NT2/D1 (cell line): ENCODE data around the gene PLCL1.

Experiments used
- DNase-seq: peaks from one replicate; pipeline ENCODE4 v3.0.0-alpha.2; 2011; ENCODE audit warnings: low read depth, low spot score
- H3K27me3 ChIP-seq: 2 replicates; pipeline ENCODE4 v1.6.0; 2011; ENCODE audit warnings: mild to moderate bottlenecking; ENCODE audit not compliant: insufficient read length, insufficient read depth
- H3K36me3 ChIP-seq: 2 replicates; pipeline ENCODE4 v1.6.1; 2011; ENCODE audit warnings: mild to moderate bottlenecking, low read length, mixed read lengths; ENCODE audit not compliant: insufficient read depth, insufficient read length
- H3K4me1 ChIP-seq: 2 replicates; pipeline ENCODE4 v1.5.1; 2011; ENCODE audit not compliant: insufficient read depth, insufficient read length
- H3K4me3 ChIP-seq: 2 replicates; pipeline ENCODE4 v1.5.1; 2011; ENCODE audit warnings: low read depth; ENCODE audit not compliant: insufficient read length
- H3K9ac ChIP-seq: 2 replicates; pipeline ENCODE4 v1.6.0; 2011; ENCODE audit warnings: low read depth; ENCODE audit not compliant: insufficient read length
- H3K9me3 ChIP-seq: 2 replicates; pipeline ENCODE4 v1.5.1; 2011; ENCODE audit warnings: mild to moderate bottlenecking, low read length; ENCODE audit not compliant: insufficient read depth
- SUZ12 ChIP-seq: IDR thresholded peaks from 2 replicates; pipeline ENCODE4 v1.6.1; 2011; ENCODE audit not compliant: insufficient read length, insufficient read depth; ENCODE audit errors: extremely low read depth
- YY1 ChIP-seq: IDR thresholded peaks from 2 replicates; pipeline ENCODE4 v1.6.1; 2011; ENCODE audit not compliant: insufficient read length, insufficient read depth
- ZNF274 ChIP-seq: IDR thresholded peaks from 2 replicates; pipeline ENCODE4 v1.6.1; 2011; ENCODE audit warnings: mild to moderate bottlenecking, low read depth, low read length

The PLCL1 gene

DNA sequence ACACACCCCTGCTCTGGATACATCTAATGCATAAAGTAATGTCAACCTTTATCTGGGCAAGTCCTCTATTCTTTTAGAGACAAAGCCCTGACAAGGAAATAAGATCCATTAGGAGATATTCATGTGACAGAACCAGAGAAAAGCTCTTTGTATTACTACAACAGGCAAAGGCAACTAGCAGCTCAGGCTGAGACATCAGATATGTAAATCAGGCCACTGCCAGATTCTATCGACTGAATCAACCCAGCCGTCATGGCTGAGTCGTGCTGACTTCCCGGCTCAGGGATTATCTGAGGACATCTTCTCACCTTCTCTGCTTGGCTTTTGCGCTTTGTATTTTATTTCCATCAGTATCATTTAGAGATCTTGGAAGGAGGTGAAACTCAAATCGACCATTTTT lies 294.5 kb downstream of the PLCL1 start:
- no peaks in the 10 kb centered on the region for H3K4me1 ChIP-seq
- no peaks in the 10 kb centered on the region for H3K36me3 ChIP-seq
- H3K27me3 ChIP-seq: no peaks in the 10 kb centered on the region
- no peaks in the 10 kb centered on the region for H3K9me3 ChIP-seq
- DNase-seq: peak; percentile 16
- no peak overlapping the region for H3K4me3 ChIP-seq
- no peak overlapping the region for H3K9ac ChIP-seq
- TF ChIP-seq YY1 (no peak), ZNF274 (no peak), SUZ12 (no peak)

DNA sequence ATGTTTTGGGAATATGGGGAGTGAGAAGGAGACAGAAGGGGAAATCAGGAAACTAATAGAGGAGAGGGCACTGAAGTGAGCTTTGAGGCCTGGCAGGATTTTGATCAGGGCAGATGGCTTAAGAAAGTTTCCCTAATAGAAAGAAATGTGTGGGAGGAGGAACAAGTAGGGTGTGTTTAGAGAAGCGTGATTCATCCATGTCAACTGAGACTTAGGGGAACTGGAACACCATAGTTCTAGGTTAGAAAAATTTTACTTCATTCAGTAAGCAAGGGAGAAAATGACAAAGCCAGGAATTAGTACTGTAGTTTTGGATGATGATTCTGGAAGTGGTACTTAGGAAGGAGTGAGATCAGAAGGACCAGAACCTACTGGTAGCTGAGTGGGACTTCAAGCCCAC lies 296.0 kb downstream of the PLCL1 start:
- Histone ChIP-seq H3K9me3 (no peaks in the 10 kb centered on the region), H3K27me3 (no peaks in the 10 kb centered on the region), H3K9ac (no peak overlapping the region), H3K4me1 (no peaks in the 10 kb centered on the region), H3K4me3 (no peak overlapping the region), H3K36me3 (no peaks in the 10 kb centered on the region)
- no peak for TF ChIP-seq YY1
- no peak for TF ChIP-seq SUZ12
- TF ChIP-seq ZNF274: no peak
- no peak for DNase-seq

DNA sequence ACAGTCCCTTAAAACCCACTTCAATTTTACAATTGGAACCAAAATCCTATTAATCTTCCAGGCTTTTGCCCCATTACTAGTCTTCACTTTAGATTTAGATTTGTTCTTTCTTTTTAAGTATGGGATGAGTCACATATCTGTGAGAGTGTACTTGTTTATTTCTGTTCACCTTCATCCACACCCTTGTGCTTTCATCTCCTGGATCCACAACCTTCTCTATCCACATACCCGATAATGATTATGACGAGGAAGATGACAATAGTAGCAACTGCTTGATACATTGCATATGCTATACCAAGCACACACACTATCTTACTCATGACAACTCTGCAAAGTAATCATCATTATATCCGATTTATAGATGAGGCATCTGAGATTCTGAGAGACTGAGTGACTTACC lies 297.3 kb downstream of the PLCL1 start:
- no peak overlapping the region for H3K4me3 ChIP-seq
- no peaks in the 10 kb centered on the region for H3K4me1 ChIP-seq
- H3K27me3 ChIP-seq: no peaks in the 10 kb centered on the region
- no peak for DNase-seq
- no peaks in the 10 kb centered on the region for H3K36me3 ChIP-seq
- TF ChIP-seq ZNF274: no peak
- no peak for TF ChIP-seq SUZ12
- TF ChIP-seq YY1: no peak
- H3K9me3 ChIP-seq: no peaks in the 10 kb centered on the region
- no peak overlapping the region for H3K9ac ChIP-seq

DNA sequence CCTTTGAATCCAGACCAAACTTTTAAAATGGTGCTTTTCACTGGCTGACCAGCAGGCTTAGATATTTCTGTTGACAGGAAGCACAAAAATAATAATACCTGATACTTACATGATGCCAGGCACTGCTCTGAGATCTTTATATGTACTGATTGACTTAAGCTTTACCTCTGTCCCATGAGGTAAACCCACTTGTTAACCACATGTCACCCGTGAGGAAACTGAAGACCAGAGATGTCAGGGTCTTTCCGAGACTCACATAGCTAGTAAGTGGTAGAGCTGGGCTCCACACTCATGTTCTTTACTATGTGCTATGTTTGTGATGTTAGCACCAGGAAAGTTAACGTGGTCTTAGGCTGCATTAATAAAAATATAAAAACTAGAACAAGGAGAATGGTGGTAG lies 297.7 kb downstream of the PLCL1 start:
- no peaks in the 10 kb centered on the region for H3K9me3 ChIP-seq

DNA sequence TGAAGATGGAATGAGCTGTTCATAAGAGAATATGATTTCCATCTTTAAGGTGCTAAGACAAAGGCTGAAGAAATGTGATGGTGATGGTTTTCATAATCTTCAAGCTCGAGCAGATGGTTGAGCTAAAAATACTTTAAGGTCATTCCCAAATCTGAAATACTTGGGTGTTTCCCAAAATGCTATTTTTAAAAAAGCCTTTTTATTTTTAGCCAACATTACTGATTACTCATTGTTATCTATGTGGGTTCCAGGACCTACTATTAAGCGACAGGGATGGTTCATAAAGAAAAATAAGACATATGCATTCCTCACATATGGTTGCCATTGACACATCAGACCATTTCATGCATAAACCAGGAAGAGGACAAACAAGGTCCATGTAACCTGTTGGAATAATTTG lies 298.5 kb downstream of the PLCL1 start:
- no peak for TF ChIP-seq YY1
- no peak for TF ChIP-seq ZNF274
- no peak for TF ChIP-seq SUZ12
- Histone ChIP-seq H3K4me3 (no peak overlapping the region), H3K9ac (no peak overlapping the region), H3K9me3 (no peaks in the 10 kb centered on the region), H3K36me3 (no peaks in the 10 kb centered on the region), H3K4me1 (no peaks in the 10 kb centered on the region), H3K27me3 (no peaks in the 10 kb centered on the region)
- DNase-seq: no peak

More for the DNA sequence above, 297.7 kb downstream of the PLCL1 start:
- H3K4me1 ChIP-seq: no peaks in the 10 kb centered on the region
- no peaks in the 10 kb centered on the region for H3K27me3 ChIP-seq
- no peak for DNase-seq
- H3K4me3 ChIP-seq: no peak overlapping the region
- no peaks in the 10 kb centered on the region for H3K36me3 ChIP-seq
- H3K9ac ChIP-seq: no peak overlapping the region
- no peak for TF ChIP-seq ZNF274
- TF ChIP-seq SUZ12: no peak
- TF ChIP-seq YY1: no peak

DNA sequence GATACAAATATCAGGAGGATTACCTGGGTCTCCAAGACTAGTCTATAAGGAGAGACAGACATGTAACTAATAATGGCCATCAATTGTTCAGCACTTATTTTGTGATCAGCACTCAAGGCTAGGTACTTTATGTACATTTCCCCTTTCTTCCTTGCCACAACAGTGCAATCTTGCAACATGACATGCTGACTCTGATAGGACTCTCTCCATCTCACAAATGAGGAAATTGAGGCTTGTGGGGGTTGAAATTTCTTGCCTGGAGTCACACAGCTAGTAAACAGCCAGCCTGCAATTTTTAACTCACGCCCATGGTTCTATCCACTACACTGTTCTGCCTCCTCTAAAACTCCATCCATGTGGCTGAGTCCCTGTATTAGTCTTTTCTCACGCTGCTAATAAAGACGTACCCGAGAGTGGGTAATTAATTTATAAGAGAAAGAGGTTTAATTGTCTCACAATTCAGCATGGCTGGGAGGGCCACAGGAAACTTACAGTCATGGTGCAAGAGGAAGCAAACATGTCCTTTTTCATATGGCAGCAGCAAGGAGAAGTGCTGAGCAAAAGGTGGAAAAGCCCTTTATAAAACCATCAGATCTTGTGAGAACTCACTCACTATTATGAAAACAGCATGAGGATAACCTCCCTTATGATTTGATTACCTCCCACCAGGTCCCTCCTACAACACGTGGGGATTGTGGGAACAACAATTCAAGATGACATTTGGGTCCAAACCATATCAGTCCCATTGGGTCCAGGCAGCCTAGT lies 302.4 kb downstream of the PLCL1 start:
- no peak for DNase-seq
- Histone ChIP-seq H3K36me3 (no peaks in the 10 kb centered on the region), H3K27me3 (no peaks in the 10 kb centered on the region), H3K9ac (no peak overlapping the region), H3K4me1 (no peaks in the 10 kb centered on the region), H3K9me3 (no peaks in the 10 kb centered on the region), H3K4me3 (no peak overlapping the region)
- TF ChIP-seq SUZ12 (no peak), ZNF274 (no peak), YY1 (no peak)

DNA sequence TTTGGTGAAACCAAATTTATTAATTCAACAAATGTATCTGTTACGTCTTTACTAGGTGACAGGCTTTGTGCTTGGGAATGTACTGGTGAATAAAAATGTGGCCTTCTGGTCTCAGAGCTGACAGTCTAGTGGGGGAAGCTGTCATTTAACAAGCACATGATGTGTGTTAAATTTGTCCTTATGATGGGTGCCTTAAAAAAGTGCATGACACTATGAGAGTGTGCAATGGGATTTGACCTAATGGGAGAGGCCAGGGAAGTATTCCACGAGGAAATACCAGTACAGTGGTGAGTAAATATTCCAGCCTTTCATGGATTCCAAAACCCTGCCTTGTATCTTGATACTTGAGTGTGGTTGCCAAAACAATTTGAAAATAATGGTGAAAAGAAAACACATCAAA lies 308.9 kb downstream of the PLCL1 start:
- Histone ChIP-seq H3K4me3 (no peak overlapping the region), H3K9ac (no peak overlapping the region), H3K4me1 (no peaks in the 10 kb centered on the region), H3K9me3 (no peaks in the 10 kb centered on the region), H3K36me3 (no peaks in the 10 kb centered on the region), H3K27me3 (no peaks in the 10 kb centered on the region)
- TF ChIP-seq ZNF274: no peak
- TF ChIP-seq SUZ12: no peak
- TF ChIP-seq YY1: no peak
- DNase-seq: no peak
